GM19043 (cell line): ENCODE measurements around the gene RNASE8.

ENCODE experiments used
- ATAC-seq: cut with Tn5 transposase; IDR thresholded peaks from one replicate; pipeline ENCODE4 v1.9.1; 2021; ENCODE audit warnings: low read depth; ENCODE audit not compliant: unreplicated experiment

RNASE8 gene

DNA sequence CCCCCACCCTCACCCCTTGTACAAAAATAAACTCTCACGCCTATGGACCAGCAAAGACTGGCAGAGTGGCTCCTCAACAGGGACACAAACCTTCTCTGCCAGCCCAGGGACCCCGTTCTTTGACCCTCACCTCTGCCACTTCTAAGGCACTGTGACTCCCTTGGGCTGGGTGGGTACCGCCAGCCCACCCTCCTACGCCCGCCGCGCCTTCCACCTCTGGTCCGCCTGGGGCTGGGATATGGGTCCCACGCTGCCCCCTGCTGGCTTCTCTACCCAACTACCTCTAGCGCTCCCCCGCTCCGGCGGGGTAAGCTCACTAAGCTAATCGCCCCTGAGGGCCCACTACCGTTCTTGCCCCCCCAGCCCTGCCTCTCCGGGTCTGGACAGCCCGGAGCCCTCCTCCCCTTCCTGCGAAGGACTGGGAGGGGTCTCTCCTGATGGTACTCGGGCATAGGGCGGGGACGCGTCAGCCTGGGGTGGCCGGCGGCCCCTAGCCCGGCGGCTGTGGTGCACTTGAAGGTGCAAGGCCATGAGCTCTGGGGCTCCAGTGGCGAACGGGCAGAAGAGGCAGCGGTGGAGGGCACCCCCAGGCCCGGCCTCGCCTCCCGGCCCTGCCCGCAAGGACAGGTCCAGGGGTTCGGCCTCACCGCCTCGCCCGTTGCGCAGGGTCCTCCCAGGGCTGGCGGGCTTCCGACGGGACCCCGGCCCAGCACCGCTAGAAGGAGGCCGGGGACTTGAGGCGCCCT lies 32.7 kb downstream of the RNASE8 start:
- ATAC-seq, result no peak

DNA sequence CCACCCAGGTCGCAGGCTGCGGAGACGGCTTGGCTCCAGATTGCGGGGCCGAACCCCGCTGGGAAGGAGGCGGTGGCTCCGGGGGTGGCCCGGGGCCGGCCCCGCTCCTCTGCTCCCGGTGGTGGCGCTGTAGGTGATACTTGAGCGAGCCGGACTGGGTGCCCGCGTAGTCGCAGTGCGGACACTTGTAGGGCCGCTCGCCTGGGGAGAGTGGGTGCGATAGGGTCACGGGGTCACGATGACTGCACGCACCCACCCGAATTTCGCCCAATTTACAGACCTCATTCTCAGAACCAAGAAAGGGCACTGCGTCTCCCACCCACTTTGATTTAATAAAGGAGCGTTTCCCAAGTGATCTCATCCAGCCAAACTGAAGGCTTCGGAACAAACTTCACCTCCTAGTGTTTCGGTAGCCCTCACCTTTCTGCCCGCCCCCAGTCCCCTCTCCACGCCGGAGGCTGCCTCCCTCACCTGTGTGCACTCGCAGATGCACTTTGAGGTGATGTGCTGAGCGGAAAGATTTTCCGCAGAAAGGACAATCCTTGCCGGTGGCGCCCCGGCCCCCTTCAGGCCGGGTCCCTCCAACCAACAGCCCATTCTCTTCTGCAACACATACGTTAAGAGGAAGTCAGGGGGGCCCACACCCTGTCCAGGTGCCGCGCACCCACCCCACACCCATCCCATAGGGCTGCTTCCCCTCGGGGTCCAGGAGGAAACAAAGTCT lies 33.5 kb downstream of the RNASE8 start:
- ATAC-seq, result no peak

DNA sequence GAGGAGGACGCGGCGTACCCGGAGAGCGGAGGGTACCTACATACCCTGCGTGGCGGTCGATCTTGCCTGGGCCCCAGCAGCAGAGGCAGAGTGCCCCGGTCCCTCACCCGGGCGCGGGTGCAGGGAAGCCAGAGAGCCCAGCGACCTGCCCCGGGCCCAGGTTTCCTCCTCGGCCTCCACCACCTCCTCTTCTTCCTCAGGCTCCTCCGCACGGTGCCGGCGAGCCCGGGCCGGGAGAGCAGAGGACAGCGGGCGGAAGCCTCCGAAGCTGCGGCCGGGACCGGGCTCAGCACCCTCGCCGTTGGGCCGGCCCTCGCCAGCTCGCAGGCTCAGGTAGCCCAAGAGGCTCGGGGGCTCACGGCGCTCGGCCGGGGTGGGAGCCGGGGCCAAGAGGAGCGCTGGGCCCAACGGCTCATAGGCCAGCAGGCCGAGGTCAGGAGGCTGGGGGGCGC lies 34.2 kb downstream of the RNASE8 start:
- no peak for ATAC-seq

DNA sequence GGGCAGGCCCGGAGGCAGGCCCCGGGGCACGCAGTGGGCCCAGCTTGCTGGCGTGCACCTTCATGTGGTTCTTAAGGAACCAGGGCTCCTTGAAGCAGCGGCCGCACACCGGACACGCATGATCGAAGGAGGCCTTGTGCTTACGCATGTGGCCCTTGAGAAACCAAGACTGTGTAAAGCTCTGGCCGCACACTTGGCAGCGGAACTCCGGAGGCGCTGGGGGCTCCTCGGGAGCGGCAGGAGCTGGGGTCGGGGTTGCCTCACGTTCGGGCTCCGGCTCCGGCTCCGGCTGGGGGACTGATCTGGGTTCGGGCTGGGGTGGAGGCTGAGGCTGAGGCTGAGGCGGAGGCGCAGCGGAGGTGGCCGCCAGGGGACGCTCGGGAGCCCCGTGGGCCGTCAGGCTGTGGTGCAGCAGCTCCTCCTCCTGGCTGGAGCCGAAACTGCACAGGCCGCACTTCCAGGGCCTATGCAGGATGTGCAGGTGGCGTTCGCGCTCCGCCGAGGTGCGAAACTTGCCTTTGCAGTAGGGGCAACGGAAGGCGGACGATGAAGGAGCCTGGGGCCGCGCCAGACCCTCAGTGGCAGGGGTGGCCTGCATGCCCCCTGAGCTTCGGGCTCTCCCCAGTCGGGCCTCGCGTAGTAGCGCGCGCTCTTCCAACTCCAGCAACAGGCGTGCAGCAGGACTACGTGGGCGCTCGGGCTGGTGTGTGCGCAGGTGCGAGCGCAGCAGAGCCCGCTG lies 34.8 kb downstream of the RNASE8 start:
- ATAC-seq, result peak; percentile 92

DNA sequence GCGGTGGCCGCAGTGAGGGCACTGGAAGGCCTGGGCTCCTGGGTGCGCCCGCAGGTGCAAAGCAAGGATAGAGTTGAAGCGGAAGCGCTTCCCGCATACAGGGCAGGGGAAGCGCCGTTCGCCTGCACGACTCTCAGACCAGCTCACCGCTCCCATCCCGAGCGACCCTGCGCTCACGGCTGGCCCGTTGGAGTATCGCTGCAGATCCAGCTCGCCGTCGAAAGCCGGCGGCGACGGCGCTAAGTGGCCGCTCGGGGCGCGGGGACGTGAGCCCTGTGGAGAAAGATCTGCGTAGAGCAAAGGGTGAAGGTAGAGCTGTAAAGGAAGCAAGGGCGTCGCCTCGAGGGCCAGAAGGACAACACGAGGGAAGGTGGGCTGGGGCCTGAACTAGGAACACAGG lies 35.4 kb downstream of the RNASE8 start:
- no peak for ATAC-seq

DNA sequence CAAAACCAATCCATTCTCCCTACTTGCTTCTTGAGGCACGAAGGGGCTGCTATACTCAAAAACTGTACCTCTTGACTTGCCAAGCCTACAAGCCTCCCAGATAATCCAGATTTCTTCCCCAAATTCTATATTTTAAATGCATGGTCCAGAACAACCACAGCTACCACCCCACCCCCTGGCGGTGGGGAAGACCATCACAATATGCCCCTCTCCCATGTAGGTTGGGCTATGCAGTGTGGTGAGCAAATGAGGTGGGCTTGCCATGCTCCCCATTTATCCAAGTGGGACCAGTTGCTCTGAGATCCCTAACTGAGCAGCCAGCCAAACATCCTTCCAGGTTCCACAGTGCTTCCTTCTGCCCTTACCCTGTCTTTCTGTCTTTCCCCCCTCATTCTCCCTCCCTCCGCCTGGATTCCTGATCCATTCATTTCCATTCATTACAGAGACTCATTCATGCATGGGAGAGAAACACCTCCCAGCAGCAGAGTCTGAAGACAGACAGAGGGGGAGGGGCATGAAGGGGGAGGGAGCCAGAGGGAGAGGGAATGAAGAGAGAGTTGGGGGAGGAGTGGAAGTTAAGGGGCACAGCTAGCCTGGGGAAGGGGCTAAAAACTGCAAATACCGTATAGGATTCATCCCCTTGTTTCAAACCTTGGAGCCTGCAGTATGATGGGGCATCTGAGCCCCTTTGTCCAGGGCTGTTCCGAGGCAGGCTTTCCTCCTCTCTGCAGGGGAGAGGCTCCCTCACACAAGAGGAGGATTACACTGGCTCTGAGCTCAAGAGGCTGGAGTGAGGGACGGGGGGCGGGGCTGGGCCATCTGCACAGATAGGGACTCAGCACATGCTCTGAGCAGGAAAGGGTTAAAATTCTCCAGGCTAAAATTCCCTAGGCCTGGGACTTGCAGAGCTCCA lies 36.4 kb downstream of the RNASE8 start:
- no peak for ATAC-seq

DNA sequence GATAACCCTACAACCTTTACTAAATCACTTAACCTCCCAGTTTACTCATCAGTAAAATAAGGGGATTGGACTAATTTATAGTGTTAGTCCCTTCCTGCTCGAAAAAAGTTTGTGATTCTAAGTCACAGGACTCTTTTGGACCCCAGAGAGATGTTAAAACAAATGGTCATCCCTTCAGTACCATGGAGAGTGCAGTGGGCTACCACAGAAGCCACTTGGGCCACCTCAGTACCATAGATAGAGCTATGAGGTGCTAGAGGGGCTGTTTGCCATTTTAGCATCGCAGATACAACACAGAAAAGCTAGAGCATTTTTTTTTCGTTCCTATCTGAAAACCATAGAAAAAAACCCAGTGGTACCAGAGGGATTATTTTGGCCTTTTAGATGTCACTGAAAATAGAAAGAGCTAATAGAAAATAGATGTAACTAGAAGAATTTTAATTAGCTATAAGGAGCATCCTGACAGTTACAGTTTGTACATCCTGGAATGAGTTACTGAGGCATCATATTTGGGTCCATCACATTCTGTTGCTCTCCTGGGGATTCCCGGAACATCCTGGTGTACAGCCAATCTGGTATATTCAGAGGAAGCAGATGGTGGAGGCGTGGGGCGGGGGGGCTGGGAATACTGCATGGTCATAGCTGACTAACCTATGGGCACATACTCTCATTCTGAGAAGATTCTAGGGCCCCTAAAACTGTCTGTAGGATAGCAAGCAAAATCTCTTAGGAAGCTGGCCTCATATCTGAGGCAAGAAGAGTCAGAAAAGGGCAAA lies 38.0 kb downstream of the RNASE8 start:
- ATAC-seq, result no peak

DNA sequence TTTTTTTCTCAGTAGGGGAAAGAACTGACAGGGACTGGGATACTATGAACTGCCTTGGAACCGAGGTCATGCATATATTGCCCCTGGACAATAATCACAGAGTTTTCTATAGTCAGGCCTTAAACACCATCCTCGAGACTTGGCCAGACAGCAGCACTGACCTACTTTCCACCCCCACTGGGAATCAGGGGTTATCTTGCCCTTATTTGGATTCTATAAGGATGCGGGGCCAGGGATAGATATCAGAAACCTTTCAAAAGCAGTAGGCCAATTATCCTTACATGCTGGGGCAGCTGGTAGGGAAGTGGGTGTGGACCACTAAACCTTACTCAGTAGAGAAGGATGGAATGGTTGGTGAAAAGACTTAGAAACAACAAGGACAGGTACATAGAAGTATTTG lies 38.8 kb downstream of the RNASE8 start:
- ATAC-seq, result no peak

DNA sequence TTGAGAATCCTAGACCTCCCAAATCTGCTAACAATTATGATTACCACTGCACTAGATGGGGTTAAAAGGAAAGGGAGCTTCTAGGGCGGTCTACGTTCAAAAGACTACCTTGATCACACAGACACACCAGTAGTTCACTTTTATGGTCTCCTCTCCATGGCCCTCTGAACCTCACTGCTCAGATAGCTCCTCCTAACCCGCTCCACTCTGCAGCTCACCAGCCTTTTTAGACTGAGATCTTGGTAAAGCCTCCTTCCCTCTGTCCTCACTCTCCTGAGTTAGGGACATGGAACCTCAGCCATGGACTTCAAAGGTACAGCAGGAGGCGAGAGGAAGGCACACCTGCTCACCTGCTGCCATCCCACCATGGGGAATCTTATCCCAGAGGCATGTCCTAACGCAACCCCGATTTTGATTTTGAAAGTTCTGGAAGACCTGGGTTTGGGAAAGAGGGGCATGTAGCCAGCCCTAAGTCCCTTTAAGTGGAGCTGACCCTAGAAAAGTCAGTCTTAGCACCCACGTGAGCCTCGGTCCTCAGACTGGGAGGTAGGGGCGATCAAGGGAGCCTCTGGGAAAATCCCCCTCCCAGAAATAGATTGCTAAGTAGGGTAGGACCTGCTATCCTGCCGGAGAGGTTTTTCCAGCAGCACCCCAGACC lies 39.5 kb downstream of the RNASE8 start:
- no peak for ATAC-seq

DNA sequence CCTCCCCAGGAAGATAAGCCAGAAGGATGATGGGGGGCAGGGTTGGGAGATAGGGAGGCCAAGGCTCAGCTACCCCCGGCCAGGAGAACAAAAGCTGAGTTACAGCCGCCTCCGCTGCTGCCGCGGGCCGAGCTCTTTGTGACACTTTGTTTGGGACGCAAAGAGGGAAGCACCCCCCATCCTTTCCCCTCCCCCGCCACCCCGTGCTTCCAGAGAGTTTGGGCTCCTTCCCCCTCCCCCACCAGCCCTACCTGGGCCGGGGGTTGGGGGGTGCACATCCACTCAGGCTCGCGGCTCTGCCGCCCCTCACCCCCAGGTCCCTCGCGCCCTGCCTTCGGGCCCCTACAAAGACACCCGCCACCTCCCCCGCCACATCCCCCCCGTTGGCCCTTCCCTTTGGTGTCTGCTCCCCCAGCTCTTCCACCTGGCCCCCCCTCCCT lies 40.0 kb downstream of the RNASE8 start:
- ATAC-seq, result no peak

DNA sequence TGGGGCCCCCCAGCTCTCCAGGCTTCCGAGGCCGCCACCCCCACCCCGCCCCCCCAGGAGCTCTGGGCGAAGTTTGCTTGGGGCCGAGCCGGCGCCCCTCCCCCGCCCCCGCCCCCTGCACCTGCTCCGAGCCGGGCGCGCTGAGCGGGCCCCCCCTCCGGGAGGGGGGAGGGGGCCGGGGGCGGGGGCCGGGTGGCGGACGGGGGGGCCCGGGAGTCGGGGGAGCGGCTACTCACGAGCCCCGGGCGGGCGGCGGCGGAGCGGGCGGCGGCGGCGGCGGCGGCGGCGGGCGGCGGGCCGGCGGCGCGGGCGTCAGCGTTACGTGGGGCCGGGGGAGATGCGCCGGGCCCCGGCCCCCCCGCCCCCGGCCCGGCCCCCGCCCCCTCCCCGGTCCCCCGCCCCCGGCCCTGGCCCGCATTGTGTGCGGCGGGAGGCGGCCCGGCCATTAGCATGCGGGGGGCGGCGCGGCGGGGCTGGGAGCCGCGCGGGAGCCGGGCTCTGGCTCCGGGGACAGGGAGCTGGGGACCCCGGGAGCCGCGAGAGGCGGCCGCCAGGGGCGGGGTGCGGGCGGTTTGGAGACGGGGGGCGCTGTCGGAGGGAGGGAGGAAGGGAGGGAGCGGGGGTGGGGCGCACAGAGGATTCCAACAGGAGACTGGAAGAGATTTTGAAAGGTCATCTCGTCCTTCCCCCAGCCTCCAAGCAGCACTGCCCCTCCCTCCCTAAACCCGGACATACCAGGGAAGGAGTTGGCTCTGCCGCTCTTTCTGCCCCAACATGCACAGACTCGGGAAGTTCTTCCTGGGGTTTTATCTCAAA lies 40.7 kb downstream of the RNASE8 start, which contains the start of gene ZNF219:
Gene ZNF219, minus strand, starts transcription at position 580 of the 816 bp plus-strand sequence. CDS start 5,064 bp downstream, outside the sequence.
- ATAC-seq, result no peak

DNA sequence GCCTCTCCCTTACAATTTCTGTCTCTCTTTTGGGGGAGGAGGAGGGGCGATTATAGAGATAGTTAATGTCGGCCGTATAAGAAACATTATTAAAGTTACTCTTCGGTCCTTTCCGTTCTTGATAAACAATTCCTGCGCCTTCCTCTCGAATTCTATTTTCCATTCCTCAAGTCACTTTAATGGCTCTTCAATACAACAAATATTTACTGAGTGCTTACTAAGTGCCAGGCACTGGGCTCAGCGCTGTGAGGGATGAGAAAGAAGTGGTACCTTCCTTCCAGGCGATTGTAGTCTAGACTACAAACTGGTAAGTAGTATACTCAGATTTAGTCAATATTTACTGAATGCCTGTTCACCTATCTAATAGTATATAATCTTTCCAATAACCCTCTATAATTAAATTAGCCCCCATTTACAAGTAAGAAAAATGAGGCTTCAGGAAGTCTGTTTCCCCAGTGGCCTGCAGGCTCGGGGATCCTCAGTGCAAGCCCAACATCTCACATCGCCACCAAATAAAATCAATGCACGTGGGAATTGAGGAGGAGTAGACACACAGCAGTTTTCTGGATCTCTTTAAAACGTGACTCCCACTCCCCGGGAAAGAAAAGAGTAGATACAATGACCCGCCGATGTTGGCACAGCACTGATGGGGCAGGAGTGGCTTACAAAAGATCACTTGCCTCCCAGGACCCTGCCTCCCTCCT lies 41.4 kb downstream of the RNASE8 start:
- ATAC-seq, result no peak

DNA sequence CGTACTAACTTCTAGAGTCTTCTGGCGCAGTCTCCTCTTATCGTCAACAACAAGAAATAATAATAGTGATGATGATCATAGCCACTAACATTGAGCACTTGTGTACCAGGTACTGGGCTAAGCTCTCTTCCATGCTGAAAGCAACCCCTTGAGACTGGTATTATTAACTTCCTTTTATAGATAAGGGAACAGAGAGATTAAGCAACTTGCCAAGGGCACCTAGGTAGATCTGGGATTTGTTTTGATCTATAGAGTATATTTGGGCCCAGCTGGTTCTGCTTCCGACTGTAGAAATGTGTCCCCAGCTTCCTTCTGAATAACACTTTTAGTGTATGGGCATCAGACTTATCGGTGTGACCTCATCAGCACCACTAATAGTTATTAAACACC lies 42.0 kb downstream of the RNASE8 start:
- no peak for ATAC-seq

DNA sequence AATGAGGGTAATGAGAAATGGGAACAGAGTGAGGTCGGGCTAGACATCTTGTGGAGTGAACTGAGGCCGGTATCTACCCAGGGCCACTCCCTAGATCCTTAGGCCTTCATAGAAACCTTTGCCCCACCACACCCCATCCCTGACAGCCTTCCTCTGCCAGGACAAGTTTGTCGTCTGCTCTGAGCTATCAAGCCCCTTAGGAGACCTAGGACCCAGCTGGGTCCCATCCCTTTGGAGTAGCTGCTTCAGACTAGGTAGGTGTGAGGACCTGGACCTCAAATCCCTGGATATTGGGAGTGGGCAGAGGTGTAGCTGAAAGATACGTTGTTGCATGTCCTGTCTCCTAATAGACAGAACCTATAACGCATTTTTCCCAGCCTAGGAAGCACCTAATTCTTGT lies 43.3 kb downstream of the RNASE8 start, which contains the start of gene TMEM253:
Gene TMEM253, plus strand, starts transcription at position 136 of the 400 bp plus-strand sequence. CDS start 278 bp downstream, outside the sequence.
- ATAC-seq, result no peak

DNA sequence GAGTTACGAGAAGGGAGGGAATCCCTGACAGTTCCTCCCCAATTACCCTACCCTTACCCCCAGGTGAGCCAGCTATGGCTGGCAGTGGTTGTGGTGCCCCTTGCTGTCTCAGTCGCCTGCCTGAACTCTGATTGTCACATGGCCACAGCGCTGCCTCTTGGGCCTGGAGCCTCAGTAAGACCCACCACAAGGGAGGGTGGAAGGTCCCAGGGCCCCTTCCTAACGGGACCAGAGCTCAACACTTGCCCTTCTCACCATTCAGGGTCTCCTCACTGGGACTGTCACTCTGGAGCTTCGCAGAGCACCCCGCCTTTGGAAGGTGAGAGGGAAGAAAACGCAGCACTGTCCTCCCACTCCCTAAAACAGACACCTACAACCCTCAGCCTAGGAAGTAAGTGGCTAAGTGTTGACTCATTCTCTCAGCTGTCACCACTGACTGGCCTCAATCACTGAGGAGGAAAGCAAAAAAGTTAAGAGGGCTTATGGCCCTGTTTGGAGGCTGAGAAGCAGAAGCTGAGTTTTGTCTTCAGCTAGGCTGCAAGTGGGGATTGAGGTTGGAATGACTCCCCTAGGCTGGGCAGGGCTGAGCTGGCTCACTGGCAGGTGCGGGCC lies 44.3 kb downstream of the RNASE8 start:
- ATAC-seq, result no peak

DNA sequence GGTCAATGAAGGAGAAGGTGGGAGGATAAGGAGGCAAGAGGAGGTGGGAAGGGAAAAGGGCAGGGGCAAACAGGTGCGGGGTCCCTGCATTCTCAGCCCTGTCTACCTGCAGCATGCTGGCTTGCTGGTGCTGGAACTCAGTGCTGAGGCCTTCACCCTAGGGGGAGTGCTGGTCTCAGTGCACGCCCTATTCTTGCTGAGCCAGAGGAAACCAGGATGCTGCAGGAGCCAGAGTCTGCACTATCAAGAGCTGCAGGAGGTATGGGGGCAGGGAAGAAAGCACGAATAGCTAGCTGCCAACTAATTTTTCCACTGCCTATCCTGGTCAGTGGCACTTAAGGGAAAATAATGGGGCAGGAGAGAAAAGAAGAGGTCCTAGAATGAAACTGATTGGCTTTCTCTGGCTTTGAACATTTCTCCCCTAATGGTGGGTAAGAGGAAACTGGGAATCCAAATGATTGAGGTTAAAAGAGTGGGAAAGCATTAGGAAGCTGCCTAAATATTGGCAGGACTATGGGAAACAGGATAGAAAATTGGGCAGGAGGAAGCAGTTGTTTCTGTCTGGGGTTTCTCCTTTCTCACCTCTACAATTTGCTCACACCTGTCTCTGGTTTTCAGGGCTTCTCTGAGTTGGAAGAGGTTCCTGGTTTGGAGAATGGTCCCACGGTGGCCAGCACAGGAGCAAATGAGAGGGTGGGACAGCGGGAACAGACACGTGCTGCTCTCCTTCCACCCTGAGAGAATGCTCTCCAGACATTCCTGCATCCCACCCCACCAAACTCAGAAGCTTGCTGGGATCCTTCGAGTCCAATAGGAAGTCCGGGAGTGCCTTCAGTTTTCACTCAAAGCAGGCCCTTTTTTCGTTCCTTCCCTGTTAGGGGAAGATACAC lies 45.1 kb downstream of the RNASE8 start:
- no peak for ATAC-seq
